ENCODE data around the gene MAP2K6. TPM values are rescaled to one million over a fixed set of nuclear protein-coding genes. Genes with fewer than 3 reads are reported as not detected.

The MAP2K6 gene
- polyA plus RNA-seq, 1 of the 3 experiments (the other 2 are of a cell fraction) = 6.7 TPM

DNA sequence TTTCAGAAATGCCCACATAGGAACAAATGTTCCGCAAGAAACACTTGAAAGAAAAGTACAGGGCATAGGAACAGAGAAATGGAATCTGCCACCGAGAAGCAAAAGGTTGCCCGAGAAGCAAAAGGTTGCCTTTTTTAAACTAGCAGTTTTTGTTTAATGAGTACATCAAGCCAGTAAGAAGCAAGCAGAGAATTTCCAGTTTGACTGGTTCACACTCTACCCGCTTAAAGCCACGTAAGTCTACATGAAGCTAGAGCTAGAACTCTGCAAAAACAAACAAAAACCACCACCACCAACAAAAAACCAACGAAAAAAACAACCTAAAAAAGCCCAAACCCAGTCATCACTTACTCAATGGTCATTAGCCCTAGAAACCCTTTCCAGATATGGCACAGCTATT is 144.3 kb downstream of the MAP2K6 start:
- no peaks in the 10 kb centered on the region for H4K20me1 ChIP-seq (ENCODE audit: insufficient read depth)
- no peak overlapping the region for H3K4me2 ChIP-seq
- POLR2A ChIA-PET = no interaction called here
- WGBS (ENCODE audit: low lambda C conversion rate) = 94% methylated on average over 6 of the region's 6 CpGs
- H3K4me1 ChIP-seq (ENCODE audit: control insufficient read depth in 1 of 2, insufficient read depth in 2 of 2, low read depth in 1 of 2, low read length in 1 of 2) = peaks cover 5 to 6% of the 10 kb centered on the region in 2 experiments; a peak in 2 of 4 replicates
- no peak overlapping the region for H3K4me3 ChIP-seq (ENCODE audit: low read depth in 2 of 2, low read length in 1 of 2)
- no peak for DNase-seq
- no peak overlapping the region for H3K27ac ChIP-seq (ENCODE audit: low read depth in 2 of 2, low read length in 1 of 2)
- no peak overlapping the region for H2AFZ ChIP-seq (ENCODE audit: low read depth)
- no peak overlapping the region for H3K9ac ChIP-seq
- CTCF ChIA-PET = interaction anchor here (1.5 to 3.2 kb wide), 3 partner anchors 10 to 610 kb away, joined by 5 to 16 read pairs (median 5); partner anchors contain the start of gene KCNJ2
- no peaks in the 10 kb centered on the region for H3K9me2 ChIP-seq
- no peaks in the 10 kb centered on the region for H3K27me3 ChIP-seq (ENCODE audit: insufficient read depth)
- peaks cover 12% of the 10 kb centered on the region for H3F3A ChIP-seq (replicated peaks; ENCODE audit: insufficient read depth)
- TF ChIP-seq RCOR1 (IDR thresholded peaks at IDR 0.05; ENCODE audit: low read length) = no peak
- TF ChIP-seq TAF1 (IDR thresholded peaks at IDR 0.05; ENCODE audit: borderline replicate concordance, low read depth, low read length) = no peak
- TF ChIP-seq GATA2 (CRISPR knock-in tag; IDR thresholded peaks at IDR 0.05) = no peak
- TF ChIP-seq, protein P1, sequence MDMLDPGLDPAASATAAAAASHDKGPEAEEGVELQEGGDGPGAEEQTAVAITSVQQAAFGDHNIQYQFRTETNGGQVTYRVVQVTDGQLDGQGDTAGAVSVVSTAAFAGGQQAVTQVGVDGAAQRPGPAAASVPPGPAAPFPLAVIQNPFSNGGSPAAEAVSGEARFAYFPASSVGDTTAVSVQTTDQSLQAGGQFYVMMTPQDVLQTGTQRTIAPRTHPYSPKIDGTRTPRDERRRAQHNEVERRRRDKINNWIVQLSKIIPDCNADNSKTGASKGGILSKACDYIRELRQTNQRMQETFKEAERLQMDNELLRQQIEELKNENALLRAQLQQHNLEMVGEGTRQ (IDR thresholded peaks at IDR 0.05; ENCODE audit: borderline replicate concordance, low read depth, low read length) = no peak
- TF ChIP-seq, protein P2, sequence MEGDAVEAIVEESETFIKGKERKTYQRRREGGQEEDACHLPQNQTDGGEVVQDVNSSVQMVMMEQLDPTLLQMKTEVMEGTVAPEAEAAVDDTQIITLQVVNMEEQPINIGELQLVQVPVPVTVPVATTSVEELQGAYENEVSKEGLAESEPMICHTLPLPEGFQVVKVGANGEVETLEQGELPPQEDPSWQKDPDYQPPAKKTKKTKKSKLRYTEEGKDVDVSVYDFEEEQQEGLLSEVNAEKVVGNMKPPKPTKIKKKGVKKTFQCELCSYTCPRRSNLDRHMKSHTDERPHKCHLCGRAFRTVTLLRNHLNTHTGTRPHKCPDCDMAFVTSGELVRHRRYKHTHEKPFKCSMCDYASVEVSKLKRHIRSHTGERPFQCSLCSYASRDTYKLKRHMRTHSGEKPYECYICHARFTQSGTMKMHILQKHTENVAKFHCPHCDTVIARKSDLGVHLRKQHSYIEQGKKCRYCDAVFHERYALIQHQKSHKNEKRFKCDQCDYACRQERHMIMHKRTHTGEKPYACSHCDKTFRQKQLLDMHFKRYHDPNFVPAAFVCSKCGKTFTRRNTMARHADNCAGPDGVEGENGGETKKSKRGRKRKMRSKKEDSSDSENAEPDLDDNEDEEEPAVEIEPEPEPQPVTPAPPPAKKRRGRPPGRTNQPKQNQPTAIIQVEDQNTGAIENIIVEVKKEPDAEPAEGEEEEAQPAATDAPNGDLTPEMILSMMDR (IDR thresholded peaks at IDR 0.05) = no peak
- TF ChIP-seq POLR2AphosphoS5 (IDR thresholded peaks at IDR 0.05; ENCODE audit: low read depth, low read length) = no peak
- TF ChIP-seq RXRA (IDR thresholded peaks at IDR 0.05; ENCODE audit: borderline replicate concordance, low read depth) = no peak
- H3K79me2 ChIP-seq (ENCODE audit: insufficient read depth) = no peaks in the 10 kb centered on the region
- H3K9me3 ChIP-seq = no peaks in the 10 kb centered on the region
- H3K36me3 ChIP-seq (replicated peaks in 1 of 2; ENCODE audit: control insufficient read depth in 1 of 2, insufficient read depth in 2 of 2, low read length in 1 of 2) = no peaks in the 10 kb centered on the region

DNA sequence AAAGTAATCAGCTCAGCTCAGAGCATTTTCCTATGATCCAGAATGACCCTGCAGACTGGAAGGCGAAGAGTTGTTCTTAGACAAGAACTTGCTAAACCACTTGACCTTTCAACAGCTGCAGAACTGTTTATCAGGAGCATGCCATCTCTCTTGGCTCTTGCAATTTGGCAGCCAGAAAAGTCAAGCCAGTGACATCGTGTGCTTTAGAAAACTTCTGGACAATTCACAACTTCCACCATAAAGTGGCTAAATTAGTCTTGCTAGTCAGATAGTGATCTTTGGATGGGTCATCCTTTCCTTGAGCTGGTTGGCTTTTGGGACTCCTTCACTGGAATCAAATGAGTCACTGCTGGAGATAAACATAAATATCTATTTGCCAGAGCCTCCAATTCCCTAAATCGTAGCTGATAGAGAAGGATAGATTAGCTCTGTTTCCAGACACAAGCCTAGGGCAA is 146.5 kb downstream of the MAP2K6 start:
- no peaks in the 10 kb centered on the region for H3K9me3 ChIP-seq
- no peaks in the 10 kb centered on the region for H4K20me1 ChIP-seq (ENCODE audit: insufficient read depth)
- H3K27ac ChIP-seq (ENCODE audit: low read depth in 2 of 2, low read length in 1 of 2) = peak overlapping the region in 1 of 2 experiments; percentile 12; a peak in 2 of 4 replicates
- DNase-seq = peak; percentile 36
- 21% methylated on average over 3 of the region's 3 CpGs for WGBS (ENCODE audit: low lambda C conversion rate)
- peak overlapping the region; percentile 21 for H3K4me2 ChIP-seq
- peaks cover 5 to 6% of the 10 kb centered on the region in 2 experiments; a peak in 2 of 4 replicates for H3K4me1 ChIP-seq (ENCODE audit: control insufficient read depth in 1 of 2, insufficient read depth in 2 of 2, low read depth in 1 of 2, low read length in 1 of 2)
- no peaks in the 10 kb centered on the region for H3K79me2 ChIP-seq (ENCODE audit: insufficient read depth)
- no peaks in the 10 kb centered on the region for H3K9me2 ChIP-seq
- no peak overlapping the region for H3K9ac ChIP-seq
- CTCF ChIA-PET = interaction anchor here (0.6 to 3.3 kb wide), 8 partner anchors 9 to 1069 kb away, joined by 3 to 12 read pairs (median 6); no protein-coding TSS in a partner anchor
- H3K36me3 ChIP-seq (replicated peaks in 1 of 2; ENCODE audit: control insufficient read depth in 1 of 2, insufficient read depth in 2 of 2, low read length in 1 of 2) = no peaks in the 10 kb centered on the region
- H3K4me3 ChIP-seq (ENCODE audit: low read depth in 2 of 2, low read length in 1 of 2) = 0 out of 4 replicates have a peak overlapping the region, but pooled peaks of 1 of the 2 experiments have one; percentile 5
- no peaks in the 10 kb centered on the region for H3K27me3 ChIP-seq (ENCODE audit: insufficient read depth)
- H2AFZ ChIP-seq (ENCODE audit: low read depth) = no peak overlapping the region
- H3F3A ChIP-seq (replicated peaks; ENCODE audit: insufficient read depth) = peaks cover 12% of the 10 kb centered on the region
- POLR2A ChIA-PET = no interaction called here
- TF ChIP-seq, protein P1 (IDR thresholded peaks at IDR 0.05; ENCODE audit: borderline replicate concordance, low read depth, low read length) = no peak
- TF ChIP-seq FOXM1 (IDR thresholded peaks at IDR 0.05; ENCODE audit: low read depth) = 0 out of 2 replicates have a peak, but pooled peaks have one; percentile 23
- TF ChIP-seq MXI1 (IDR thresholded peaks at IDR 0.05; ENCODE audit: low read depth, low read length) = no peak
- peak; percentile 79; the same call in 1 of the 2 replicates for TF ChIP-seq NFIC (IDR thresholded peaks at IDR 0.05; ENCODE audit: borderline replicate concordance)
- TF ChIP-seq TEAD4 (IDR thresholded peaks at IDR 0.05; ENCODE audit: borderline replicate concordance, insufficient read depth) = peak; percentile 83
- no peak for TF ChIP-seq EZH2phosphoT487 (IDR thresholded peaks at IDR 0.05; ENCODE audit: borderline replicate concordance, low read depth)
- TF ChIP-seq, protein P3, sequence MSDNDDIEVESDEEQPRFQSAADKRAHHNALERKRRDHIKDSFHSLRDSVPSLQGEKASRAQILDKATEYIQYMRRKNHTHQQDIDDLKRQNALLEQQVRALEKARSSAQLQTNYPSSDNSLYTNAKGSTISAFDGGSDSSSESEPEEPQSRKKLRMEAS (IDR thresholded peaks at IDR 0.05; ENCODE audit: low read depth) = 0 out of 2 replicates have a peak, but pooled peaks have one; percentile 44
- TF ChIP-seq TAF1 (IDR thresholded peaks at IDR 0.05; ENCODE audit: borderline replicate concordance, low read depth, low read length) = no peak
- TF ChIP-seq POLR2AphosphoS5 (IDR thresholded peaks at IDR 0.05; ENCODE audit: low read depth, low read length) = peak; percentile 43; the same call in 1 of the 2 replicates
- peak; percentile 59 for TF ChIP-seq GATA2 (CRISPR knock-in tag; IDR thresholded peaks at IDR 0.05)
- TF ChIP-seq MEF2A (IDR thresholded peaks at IDR 0.05; ENCODE audit: borderline replicate concordance, low read depth) = 0 out of 2 replicates have a peak, but pooled peaks have one; percentile 52
- TF ChIP-seq, protein P4, sequence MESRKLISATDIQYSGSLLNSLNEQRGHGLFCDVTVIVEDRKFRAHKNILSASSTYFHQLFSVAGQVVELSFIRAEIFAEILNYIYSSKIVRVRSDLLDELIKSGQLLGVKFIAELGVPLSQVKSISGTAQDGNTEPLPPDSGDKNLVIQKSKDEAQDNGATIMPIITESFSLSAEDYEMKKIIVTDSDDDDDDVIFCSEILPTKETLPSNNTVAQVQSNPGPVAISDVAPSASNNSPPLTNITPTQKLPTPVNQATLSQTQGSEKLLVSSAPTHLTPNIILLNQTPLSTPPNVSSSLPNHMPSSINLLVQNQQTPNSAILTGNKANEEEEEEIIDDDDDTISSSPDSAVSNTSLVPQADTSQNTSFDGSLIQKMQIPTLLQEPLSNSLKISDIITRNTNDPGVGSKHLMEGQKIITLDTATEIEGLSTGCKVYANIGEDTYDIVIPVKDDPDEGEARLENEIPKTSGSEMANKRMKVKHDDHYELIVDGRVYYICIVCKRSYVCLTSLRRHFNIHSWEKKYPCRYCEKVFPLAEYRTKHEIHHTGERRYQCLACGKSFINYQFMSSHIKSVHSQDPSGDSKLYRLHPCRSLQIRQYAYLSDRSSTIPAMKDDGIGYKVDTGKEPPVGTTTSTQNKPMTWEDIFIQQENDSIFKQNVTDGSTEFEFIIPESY (IDR thresholded peaks at IDR 0.05; ENCODE audit: borderline replicate concordance, low read depth) = peak; percentile 30; the same call in 1 of the 2 replicates
- TF ChIP-seq, protein P2 (IDR thresholded peaks at IDR 0.05) = no peak
- TF ChIP-seq GABPA (IDR thresholded peaks at IDR 0.05; ENCODE audit: low read depth) = no peak
